ENCODE data around the gene ZC3H8.
"Not testable (repeated sequence)": the region's sequence is repeated elsewhere in the genome, so short reads cannot be mapped to it uniquely, and the experiment has no call there.

The ZC3H8 gene

GRCh38 chr2:112290648-112291047 lies 35.8 kb upstream of the ZC3H8 start:
- no peak overlapping the region for H3K4me3 ChIP-seq (ENCODE audit: low read depth in 1 of 2, low read length in 2 of 2)
- ATAC-seq (ENCODE audit: insufficient read depth, low read depth) (no peak), DNase-seq (no peak)
- H3K4me1 ChIP-seq (ENCODE audit: insufficient read depth, low read length), result no peaks in the 10 kb centered on the region
- H3K79me2 ChIP-seq (ENCODE audit: insufficient read depth, low read length), result no peaks in the 10 kb centered on the region; the same call in 1 of the 2 replicates
- no peak overlapping the region for H3K4me2 ChIP-seq (ENCODE audit: insufficient read depth, low read length)
- H3K36me3 ChIP-seq (ENCODE audit: insufficient read depth, low read length), result no peaks in the 10 kb centered on the region
- no peak overlapping the region for H3K9ac ChIP-seq (ENCODE audit: low read depth, low read length)
- no peaks in the 10 kb centered on the region for H3K27me3 ChIP-seq (ENCODE audit: insufficient read depth, low read length, poor library complexity)
- H3K9me3 ChIP-seq (ENCODE audit: insufficient read depth, low read length, severe bottlenecking), result no peaks in the 10 kb centered on the region
- H4K20me1 ChIP-seq (ENCODE audit: insufficient read depth, low read length), result no peaks in the 10 kb centered on the region
- no peak for TF ChIP-seq EZH2 (IDR thresholded peaks at IDR 0.05; ENCODE audit: borderline replicate concordance, low read depth, low read length, severe bottlenecking)
- TF ChIP-seq, protein P1, sequence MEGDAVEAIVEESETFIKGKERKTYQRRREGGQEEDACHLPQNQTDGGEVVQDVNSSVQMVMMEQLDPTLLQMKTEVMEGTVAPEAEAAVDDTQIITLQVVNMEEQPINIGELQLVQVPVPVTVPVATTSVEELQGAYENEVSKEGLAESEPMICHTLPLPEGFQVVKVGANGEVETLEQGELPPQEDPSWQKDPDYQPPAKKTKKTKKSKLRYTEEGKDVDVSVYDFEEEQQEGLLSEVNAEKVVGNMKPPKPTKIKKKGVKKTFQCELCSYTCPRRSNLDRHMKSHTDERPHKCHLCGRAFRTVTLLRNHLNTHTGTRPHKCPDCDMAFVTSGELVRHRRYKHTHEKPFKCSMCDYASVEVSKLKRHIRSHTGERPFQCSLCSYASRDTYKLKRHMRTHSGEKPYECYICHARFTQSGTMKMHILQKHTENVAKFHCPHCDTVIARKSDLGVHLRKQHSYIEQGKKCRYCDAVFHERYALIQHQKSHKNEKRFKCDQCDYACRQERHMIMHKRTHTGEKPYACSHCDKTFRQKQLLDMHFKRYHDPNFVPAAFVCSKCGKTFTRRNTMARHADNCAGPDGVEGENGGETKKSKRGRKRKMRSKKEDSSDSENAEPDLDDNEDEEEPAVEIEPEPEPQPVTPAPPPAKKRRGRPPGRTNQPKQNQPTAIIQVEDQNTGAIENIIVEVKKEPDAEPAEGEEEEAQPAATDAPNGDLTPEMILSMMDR (IDR thresholded peaks at IDR 0.05; ENCODE audit: borderline replicate concordance, extremely low read depth, low read length, poor library complexity, severe bottlenecking), result no peak
- no peak overlapping the region for H3K27ac ChIP-seq (ENCODE audit: low read length)
- H2AFZ ChIP-seq (ENCODE audit: low read depth, low read length), result no peak overlapping the region

DNA sequence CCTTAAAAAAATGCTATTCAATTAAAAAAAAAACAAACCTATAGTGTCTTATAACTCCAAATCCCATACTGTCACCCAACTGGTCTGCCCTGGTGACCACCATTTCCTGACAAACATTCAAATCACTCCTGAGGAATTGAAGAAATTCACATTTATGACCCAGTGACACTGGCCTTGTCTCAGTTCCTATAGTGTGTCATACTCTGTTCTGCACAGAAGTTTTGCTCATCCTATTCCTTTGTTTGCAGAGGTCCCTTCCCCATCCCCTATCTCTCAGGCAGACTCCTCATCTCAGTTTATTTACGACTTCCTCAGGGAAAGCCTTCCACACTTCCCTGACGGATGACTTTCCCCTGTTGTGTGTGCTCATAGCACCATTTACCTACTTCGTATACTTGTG lies 35.2 kb upstream of the ZC3H8 start:
- no peak for TF ChIP-seq EZH2 (IDR thresholded peaks at IDR 0.05; ENCODE audit: borderline replicate concordance, low read depth, low read length, severe bottlenecking)
- TF ChIP-seq, protein P1 (IDR thresholded peaks at IDR 0.05; ENCODE audit: borderline replicate concordance, extremely low read depth, low read length, poor library complexity, severe bottlenecking), result no peak

GRCh38 chr2:112283535-112283934 lies 28.7 kb upstream of the ZC3H8 start:
- H3K79me2 ChIP-seq (ENCODE audit: insufficient read depth, low read length); H3K4me2 ChIP-seq (ENCODE audit: insufficient read depth, low read length); H3K9me3 ChIP-seq (ENCODE audit: insufficient read depth, low read length, severe bottlenecking); H3K27me3 ChIP-seq (ENCODE audit: insufficient read depth, low read length, poor library complexity); H3K4me3 ChIP-seq (ENCODE audit: low read depth in 1 of 2, low read length in 2 of 2); H3K36me3 ChIP-seq (ENCODE audit: insufficient read depth, low read length); H3K4me1 ChIP-seq (ENCODE audit: insufficient read depth, low read length); DNase-seq; H2AFZ ChIP-seq (ENCODE audit: low read depth, low read length); H3K9ac ChIP-seq (ENCODE audit: low read depth, low read length); H4K20me1 ChIP-seq (ENCODE audit: insufficient read depth, low read length); ATAC-seq (ENCODE audit: insufficient read depth, low read depth); H3K27ac ChIP-seq (ENCODE audit: low read length): not testable (repeated sequence)

More for the DNA sequence above, 35.2 kb upstream of the ZC3H8 start:
- Histone ChIP-seq H3K79me2 (ENCODE audit: insufficient read depth, low read length) (no peaks in the 10 kb centered on the region; the same call in 1 of the 2 replicates), H3K4me1 (ENCODE audit: insufficient read depth, low read length) (no peaks in the 10 kb centered on the region), H3K27me3 (ENCODE audit: insufficient read depth, low read length, poor library complexity) (no peaks in the 10 kb centered on the region), H3K4me3 (ENCODE audit: low read depth in 1 of 2, low read length in 2 of 2) (no peak overlapping the region), H4K20me1 (ENCODE audit: insufficient read depth, low read length) (no peaks in the 10 kb centered on the region), H3K4me2 (ENCODE audit: insufficient read depth, low read length) (no peak overlapping the region), H2AFZ (ENCODE audit: low read depth, low read length) (no peak overlapping the region), H3K36me3 (ENCODE audit: insufficient read depth, low read length) (no peaks in the 10 kb centered on the region), H3K9ac (ENCODE audit: low read depth, low read length) (no peak overlapping the region), H3K27ac (ENCODE audit: low read length) (no peak overlapping the region), H3K9me3 (ENCODE audit: insufficient read depth, low read length, severe bottlenecking) (no peaks in the 10 kb centered on the region)
- ATAC-seq (ENCODE audit: insufficient read depth, low read depth) (no peak), DNase-seq (no peak)

GRCh38 chr2:112282066-112282465 lies 27.2 kb upstream of the ZC3H8 start:
- not testable (repeated sequence) for H3K4me1 ChIP-seq (ENCODE audit: insufficient read depth, low read length); H4K20me1 ChIP-seq (ENCODE audit: insufficient read depth, low read length); ATAC-seq (ENCODE audit: insufficient read depth, low read depth); H3K4me2 ChIP-seq (ENCODE audit: insufficient read depth, low read length); DNase-seq; H3K27me3 ChIP-seq (ENCODE audit: insufficient read depth, low read length, poor library complexity); H2AFZ ChIP-seq (ENCODE audit: low read depth, low read length); H3K9ac ChIP-seq (ENCODE audit: low read depth, low read length); H3K27ac ChIP-seq (ENCODE audit: low read length); H3K79me2 ChIP-seq (ENCODE audit: insufficient read depth, low read length); H3K9me3 ChIP-seq (ENCODE audit: insufficient read depth, low read length, severe bottlenecking); H3K4me3 ChIP-seq (ENCODE audit: low read depth in 1 of 2, low read length in 2 of 2); H3K36me3 ChIP-seq (ENCODE audit: insufficient read depth, low read length)
